Gastrocnemius medialis (tissue), 4 donors: ENCODE results near the gene BRIP1.

Source experiments
- CTCF ChIP-seq, 5 experiments: fragments of 450-650 bp in 3 of 5; fragments of 200-600 bp in 2 of 5; sonication (generic) in 2 of 5; IDR thresholded peaks in 4 of 5; conservative IDR thresholded peaks in 1 of 5; 1 replicate in 4 of 5; 2 replicates in 1 of 5; pipeline ENCODE4 v1.5.1; 2016 to 2019; ENCODE audit warnings: antibody characterized with exemption in 5 of 5, mild to moderate bottlenecking in 3 of 5, moderate library complexity in 3 of 5
- POLR2A ChIP-seq, 2 donors: fragments of 450-650 bp; IDR thresholded peaks; one replicate each; pipeline ENCODE4 v1.6.1; 2017; ENCODE audit warnings: antibody characterized with exemption in 2 of 2, mild to moderate bottlenecking in 2 of 2, moderate library complexity in 2 of 2

- no peak for TF ChIP-seq CTCF (IDR thresholded peaks at IDR 0.05 in 4 of 5, conservative IDR thresholded peaks at IDR 0.05 in 1 of 5)
- no peak for TF ChIP-seq POLR2A (IDR thresholded peaks at IDR 0.05)
Measured at GRCh38 chr17:61827649-61828395, 35.5 kb downstream of the BRIP1 start.
